WERI-Rb-1 (cell line): ENCODE data around the gene CEACAM16.

Experiments used
- DNase-seq: peaks from one replicate; pipeline ENCODE4 v3.0.0-alpha.2; 2020
- H3K27ac ChIP-seq: fragments of 250-450 bp; sonication (Bioruptor Pico); 2 replicates; pipeline ENCODE4 v1.5.1; 2020; ENCODE audit warnings: mild to moderate bottlenecking, moderate library complexity
- H3K27me3 ChIP-seq: fragments of 250-450 bp; sonication (Bioruptor Pico); 2 replicates; pipeline ENCODE4 v1.5.1; 2021; ENCODE audit warnings: mild to moderate bottlenecking, low read depth, moderate library complexity; ENCODE audit not compliant: insufficient read depth, severe bottlenecking
- H3K36me3 ChIP-seq: fragments of 250-450 bp; sonication (Bioruptor Pico); 2 replicates; pipeline ENCODE4 v1.5.1; 2020; ENCODE audit warnings: mild to moderate bottlenecking, moderate library complexity
- H3K4me3 ChIP-seq: 2 replicates; pipeline ENCODE4 v1.5.1; 2011; ENCODE audit warnings: low read depth, mild to moderate bottlenecking, control low read depth, low read length
- H3K9me3 ChIP-seq: fragments of 250-450 bp; sonication (Bioruptor Pico); 2 replicates; pipeline ENCODE4 v1.5.1; 2021; ENCODE audit warnings: mild to moderate bottlenecking, moderate library complexity; ENCODE audit not compliant: severe bottlenecking
- CTCF ChIP-seq: IDR thresholded peaks from 2 replicates; pipeline ENCODE4 v1.5.1; 2011; ENCODE audit warnings: low read depth, mild to moderate bottlenecking, control low read depth, inconsistent platforms, low read length

CEACAM16 gene

GRCh38 chr19:44741258-44741731 is 42.3 kb downstream of the CEACAM16 start:
- DNase-seq, result no peak

GRCh38 chr19:44741841-44742329 is 42.9 kb downstream of the CEACAM16 start:
- Histone ChIP-seq H3K27ac (peak overlapping the region; percentile 83), H3K27me3 (no peaks in the 10 kb centered on the region), H3K9me3 (no peaks in the 10 kb centered on the region), H3K36me3 (no peaks in the 10 kb centered on the region), H3K4me3 (no peak overlapping the region; the same call in 1 of the 2 replicates)
- peak; percentile 95 for DNase-seq
- no peak for TF ChIP-seq CTCF

More at GRCh38 chr19:44741258-44741731, 42.3 kb downstream of the CEACAM16 start:
- Histone ChIP-seq H3K36me3 (no peaks in the 10 kb centered on the region), H3K9me3 (no peaks in the 10 kb centered on the region), H3K27me3 (no peaks in the 10 kb centered on the region), H3K27ac (peak overlapping the region; percentile 83), H3K4me3 (no peak overlapping the region)
- TF ChIP-seq CTCF, result no peak

GRCh38 chr19:44742330-44743061 is 43.5 kb downstream of the CEACAM16 start:
- H3K27ac ChIP-seq, result peak overlapping the region; percentile 83

GRCh38 chr19:44744871-44745332 is 46.0 kb downstream of the CEACAM16 start:
- H3K27ac ChIP-seq, result no peak overlapping the region
- no peaks in the 10 kb centered on the region for H3K27me3 ChIP-seq
- no peaks in the 10 kb centered on the region for H3K36me3 ChIP-seq

More at GRCh38 chr19:44742330-44743061, 43.5 kb downstream of the CEACAM16 start:
- TF ChIP-seq CTCF, result no peak
- no peak overlapping the region; the same call in 1 of the 2 replicates for H3K4me3 ChIP-seq
- DNase-seq, result peak; percentile 38
- H3K9me3 ChIP-seq, result no peaks in the 10 kb centered on the region
- no peaks in the 10 kb centered on the region for H3K27me3 ChIP-seq
- no peaks in the 10 kb centered on the region for H3K36me3 ChIP-seq

GRCh38 chr19:44745341-44745831 is 46.4 kb downstream of the CEACAM16 start:
- DNase-seq, result no peak
- Histone ChIP-seq H3K27me3 (no peaks in the 10 kb centered on the region), H3K4me3 (no peak overlapping the region), H3K27ac (no peak overlapping the region), H3K36me3 (no peaks in the 10 kb centered on the region), H3K9me3 (no peaks in the 10 kb centered on the region)
- no peak for TF ChIP-seq CTCF

More at GRCh38 chr19:44744871-44745332, 46.0 kb downstream of the CEACAM16 start:
- Histone ChIP-seq H3K9me3 (no peaks in the 10 kb centered on the region), H3K4me3 (no peak overlapping the region)
- no peak for DNase-seq
- no peak for TF ChIP-seq CTCF
